HEK293 (cell line): ENCODE measurements around the gene KIAA0753.

ENCODE experiments used
- CTCF ChIA-PET: fragments of 350-600 bp; formaldehyde crosslinking; extraction: SDS; loops from one replicate; lab custom pipeline; 2021; ENCODE audit warnings: antibody characterized with exemption; lab: Yijun Ruan, JAX
- POLR2A ChIA-PET: fragments of 300-600 bp; formaldehyde crosslinking; extraction: SDS; loops from one replicate; lab custom pipeline; 2020; ENCODE audit warnings: antibody characterized with exemption, inconsistent platforms; lab: Yijun Ruan, JAX
- H3K27ac ChIP-seq: fragments of 200-500 bp; sonication (Bioruptor generic); 2 replicates; pipeline ENCODE4 v1.5.1; 2014; ENCODE audit warnings: low read depth, low read length, control low read depth, inconsistent platforms; ENCODE audit errors: extremely low read depth
- H3K36me3 ChIP-seq, 2 experiments: fragments of 200-500 bp in 1 of 2; sonication (Bioruptor generic) in 1 of 2; 1 replicate in 1 of 2; 2 replicates in 1 of 2; pipeline ENCODE4 v1.5.1; 2014 to 2017; ENCODE audit warnings: inconsistent platforms in 2 of 2, low read length in 2 of 2; ENCODE audit not compliant: control insufficient read depth in 2 of 2, insufficient read depth in 1 of 2
- H3K4me1 ChIP-seq: fragments of 200-500 bp; sonication (Bioruptor generic); 2 replicates; pipeline ENCODE4 v1.5.1; 2014; ENCODE audit warnings: mild to moderate bottlenecking, low read length, inconsistent platforms; ENCODE audit not compliant: control insufficient read depth, insufficient read depth
- H3K4me3 ChIP-seq: 2 replicates; pipeline ENCODE4 v1.5.1; 2011; ENCODE audit warnings: low read depth, mild to moderate bottlenecking, control low read depth, low read length, moderate library complexity
- H3K9me3 ChIP-seq: fragments of 200-500 bp; sonication (Bioruptor generic); 2 replicates; pipeline ENCODE4 v1.5.1; 2014; ENCODE audit warnings: low read depth, low read length, inconsistent platforms; ENCODE audit not compliant: control insufficient read depth, insufficient read depth
- AEBP2 ChIP-seq: fragments of 450-650 bp; formaldehyde crosslinking; IDR thresholded peaks from 2 replicates; pipeline ENCODE4 v1.5.1; 2016; ENCODE audit warnings: missing biosample characterization, missing genetic modification characterization, borderline replicate concordance
- KLF8 ChIP-seq: fragments of 450-650 bp; formaldehyde crosslinking; IDR thresholded peaks from 2 replicates; pipeline ENCODE4 v1.5.1; 2016; ENCODE audit warnings: missing biosample characterization, missing genetic modification characterization
- MZF1 ChIP-seq: fragments of 450-650 bp; formaldehyde crosslinking; IDR thresholded peaks from 2 replicates; pipeline ENCODE4 v1.5.1; 2017; ENCODE audit warnings: missing biosample characterization, missing genetic modification characterization, borderline replicate concordance
- PRDM4 ChIP-seq: fragments of 450-650 bp; formaldehyde crosslinking; IDR thresholded peaks from 2 replicates; pipeline ENCODE4 v1.5.1; 2017; ENCODE audit warnings: missing biosample characterization, missing genetic modification characterization
- YY1 ChIP-seq: fragments of 450-650 bp; formaldehyde crosslinking; IDR thresholded peaks from 2 replicates; pipeline ENCODE4 v1.5.1; 2018; ENCODE audit warnings: missing biosample characterization, missing genetic modification characterization
- YY2 ChIP-seq: fragments of 450-650 bp; formaldehyde crosslinking; IDR thresholded peaks from 2 replicates; pipeline ENCODE4 v1.5.1; 2016; ENCODE audit warnings: missing biosample characterization, missing genetic modification characterization
- ZBTB1 ChIP-seq: fragments of 450-650 bp; formaldehyde crosslinking; IDR thresholded peaks from 2 replicates; pipeline ENCODE4 v1.5.1; 2016; ENCODE audit warnings: missing biosample characterization, missing genetic modification characterization
- ZBTB11 ChIP-seq: fragments of 450-650 bp; formaldehyde crosslinking; conservative IDR thresholded peaks from 2 replicates; pipeline ENCODE4 v1.5.1; 2016; ENCODE audit warnings: low read depth, missing biosample characterization, missing genetic modification characterization
- ZBTB26 ChIP-seq: fragments of 450-650 bp; formaldehyde crosslinking; optimal IDR thresholded peaks from 2 replicates; pipeline ENCODE3; 2016; ENCODE audit warnings: missing biosample characterization, mild to moderate bottlenecking, missing genetic modification characterization
- ZNF112 ChIP-seq: fragments of 450-650 bp; formaldehyde crosslinking; IDR thresholded peaks from 2 replicates; pipeline ENCODE4 v1.5.0; 2017; ENCODE audit warnings: missing biosample characterization, missing genetic modification characterization
- ZNF223 ChIP-seq: fragments of 450-650 bp; formaldehyde crosslinking; IDR thresholded peaks from 2 replicates; pipeline ENCODE4 v1.5.1; 2016; ENCODE audit warnings: missing biosample characterization, missing genetic modification characterization
- ZNF23 ChIP-seq: fragments of 450-650 bp; formaldehyde crosslinking; IDR thresholded peaks from 2 replicates; pipeline ENCODE4 v1.5.1; 2016; ENCODE audit warnings: missing biosample characterization, missing genetic modification characterization, borderline replicate concordance
- ZNF530 ChIP-seq: fragments of 450-650 bp; formaldehyde crosslinking; IDR thresholded peaks from 2 replicates; pipeline ENCODE4 v1.5.1; 2016; ENCODE audit warnings: low read depth, missing biosample characterization, missing genetic modification characterization
- ZNF596 ChIP-seq: fragments of 450-650 bp; IDR thresholded peaks from 2 replicates; pipeline ENCODE4 v1.5.0; 2018; ENCODE audit warnings: missing biosample characterization, mild to moderate bottlenecking, missing genetic modification characterization, moderate library complexity
- ZNF621 ChIP-seq: fragments of 450-650 bp; formaldehyde crosslinking; IDR thresholded peaks from 2 replicates; pipeline ENCODE4 v1.5.1; 2017; ENCODE audit warnings: missing biosample characterization, missing genetic modification characterization
- ZNF654 ChIP-seq: fragments of 450-650 bp; formaldehyde crosslinking; IDR thresholded peaks from 2 replicates; pipeline ENCODE4 v1.5.1; 2016; ENCODE audit warnings: low read depth, missing biosample characterization, missing genetic modification characterization
- ZNF658 ChIP-seq: fragments of 450-650 bp; formaldehyde crosslinking; IDR thresholded peaks from 2 replicates; pipeline ENCODE4; 2016; ENCODE audit warnings: missing biosample characterization, missing genetic modification characterization
- ZNF677 ChIP-seq: fragments of 450-650 bp; IDR thresholded peaks from 2 replicates; pipeline ENCODE4 v1.5.0; 2018; ENCODE audit warnings: missing biosample characterization, mild to moderate bottlenecking, missing genetic modification characterization, moderate library complexity
- ZNF747 ChIP-seq: fragments of 450-650 bp; formaldehyde crosslinking; IDR thresholded peaks from 2 replicates; pipeline ENCODE4 v1.5.1; 2016; ENCODE audit warnings: missing biosample characterization, missing genetic modification characterization
- ZNF776 ChIP-seq: fragments of 450-650 bp; formaldehyde crosslinking; IDR thresholded peaks from 2 replicates; pipeline ENCODE4 v1.5.0; 2017; ENCODE audit warnings: missing biosample characterization, missing genetic modification characterization, borderline replicate concordance
- ZSCAN23 ChIP-seq: fragments of 450-650 bp; formaldehyde crosslinking; IDR thresholded peaks from 2 replicates; pipeline ENCODE4 v1.5.1; 2016; ENCODE audit warnings: missing biosample characterization, missing genetic modification characterization

The KIAA0753 gene

GRCh38 chr17:6669479-6670212 lies 29.1 kb upstream of the KIAA0753 start:
- peaks cover 0 to 7% of the 10 kb centered on the region in 2 experiments; a peak in 2 of 3 replicates for H3K36me3 ChIP-seq
- H3K27ac ChIP-seq = no peak overlapping the region
- no peaks in the 10 kb centered on the region for H3K4me1 ChIP-seq
- TF ChIP-seq YY2 (tag by site-specific recombination) (no peak), PRDM4 (no peak), ZNF112 (tag by site-specific recombination) (no peak), ZNF530 (tag by site-specific recombination) (no peak), ZSCAN23 (tag by site-specific recombination) (no peak), ZBTB26 (tag by site-specific recombination) (no peak), MZF1 (tag by site-specific recombination) (no peak), ZBTB1 (no peak), ZNF23 (tag by site-specific recombination) (no peak)
- H3K9me3 ChIP-seq = no peaks in the 10 kb centered on the region
- ChIA-PET POLR2A (no interaction called here), CTCF (interaction anchor here (0.6 to 1.8 kb wide), 9 partner anchors 8 to 1384 kb away, joined by 3 to 8 read pairs (median 4); no protein-coding TSS in a partner anchor)
- no peak overlapping the region for H3K4me3 ChIP-seq

- no peak for TF ChIP-seq YY1 (tag by site-specific recombination)
- TF ChIP-seq ZNF747 = no peak
- no peak for TF ChIP-seq ZNF223 (tag by site-specific recombination)
- TF ChIP-seq ZNF654 (tag by site-specific recombination) = no peak
- TF ChIP-seq ZNF596 (tag by site-specific recombination) = no peak
- H3K4me3 ChIP-seq = no peak overlapping the region
- H3K27ac ChIP-seq = no peak overlapping the region
- CTCF ChIA-PET = interaction anchor here (0.6 to 1.7 kb wide), 6 partner anchors 30 to 353 kb away, joined by 3 to 8 read pairs (median 4); no protein-coding TSS in a partner anchor
- no peaks in the 10 kb centered on the region for H3K9me3 ChIP-seq
- H3K36me3 ChIP-seq = peaks cover 0 to 7% of the 10 kb centered on the region in 2 experiments; a peak in 2 of 3 replicates
- H3K4me1 ChIP-seq = no peaks in the 10 kb centered on the region
- POLR2A ChIA-PET = no interaction called here
These were observed 28.4 kb upstream of the KIAA0753 start for GRCh38 chr17:6668727-6669425.

- ChIA-PET POLR2A (interaction anchor here (0.9 kb wide), 1 partner anchor 27 kb away, joined by 3 read pairs; no protein-coding TSS in a partner anchor), CTCF (interaction anchor here (0.6 to 3.2 kb wide), 6 partner anchors 122 to 469 kb away, joined by 3 to 72 read pairs (median 8); no protein-coding TSS in a partner anchor)
- Histone ChIP-seq H3K9me3 (no peaks in the 10 kb centered on the region), H3K4me1 (no peaks in the 10 kb centered on the region), H3K4me3 (no peak overlapping the region), H3K27ac (no peak overlapping the region), H3K36me3 (peaks cover 0 to 7% of the 10 kb centered on the region in 2 experiments; a peak in 2 of 3 replicates)
- TF ChIP-seq ZNF747 = no peak
- TF ChIP-seq KLF8 (tag by site-specific recombination) = no peak
- TF ChIP-seq ZNF776 (tag by site-specific recombination) = no peak
- TF ChIP-seq ZNF621 (tag by site-specific recombination) = no peak
- TF ChIP-seq AEBP2 (tag by site-specific recombination) = no peak
- TF ChIP-seq ZNF658 (tag by site-specific recombination) = no peak
- TF ChIP-seq ZNF677 (tag by site-specific recombination) = no peak
- no peak for TF ChIP-seq ZBTB11
These were observed 27.7 kb upstream of the KIAA0753 start for GRCh38 chr17:6668219-6668618.
